Heart left ventricle (tissue), 13 donors: ENCODE measurements around the gene NOC3L.

ENCODE experiments used
- POLR2A ChIP-seq, 2 donors: fragments of 450-650 bp; IDR thresholded peaks; one replicate each; pipeline ENCODE4 v1.6.1; 2017; ENCODE audit warnings: antibody characterized with exemption in 2 of 2, mild to moderate bottlenecking in 2 of 2, moderate library complexity in 2 of 2
- TF ChIP-seq, protein P1 (sequence below), 12 donors: fragments of 200-600 bp; sonication (generic) in 4 of 12; IDR thresholded peaks; one replicate each; pipeline versions ENCODE4 v1.5.0 to v1.8.0; 2018 to 2022; ENCODE audit warnings: antibody characterized with exemption in 12 of 12, mild to moderate bottlenecking in 5 of 12
- donor health status: ischemic (EF 13 %, LVEDD 7.1; RV severe dilation, severe dysfunction).
- donor health status: DM: no; HTN: yes; CAD: no.
- donor health status: DM: no; HTN: no; CAD: no.
- donor health status: ischemic (EF 25% LVEDD 6.9; RV normal size, moderate dysfunction).
- donor health status: ischemic (EF 25% LVEDD 5.7; RV mildly dilated, moderate dysfunction).
- donor health status: ischemic (EF 35%, LVEDD 5.7; RV mildly dilated, moderate dysfunction).
- donor health status: nonischemic (EF 11% LVEDD 7.7; RV severe dilation, severe dysfunction).
- donor health status: DM: yes; HTN: yes; CAD: no.
- donor health status: PGD.
- donor health status: ischemic (EF 29% LVEDD 5.4; RV normal size, mild dysfunction).
- donor health status: nonischemic (EF 23%, LVEDD 6.1; RV moderate dilation, normal function).

DNA sequence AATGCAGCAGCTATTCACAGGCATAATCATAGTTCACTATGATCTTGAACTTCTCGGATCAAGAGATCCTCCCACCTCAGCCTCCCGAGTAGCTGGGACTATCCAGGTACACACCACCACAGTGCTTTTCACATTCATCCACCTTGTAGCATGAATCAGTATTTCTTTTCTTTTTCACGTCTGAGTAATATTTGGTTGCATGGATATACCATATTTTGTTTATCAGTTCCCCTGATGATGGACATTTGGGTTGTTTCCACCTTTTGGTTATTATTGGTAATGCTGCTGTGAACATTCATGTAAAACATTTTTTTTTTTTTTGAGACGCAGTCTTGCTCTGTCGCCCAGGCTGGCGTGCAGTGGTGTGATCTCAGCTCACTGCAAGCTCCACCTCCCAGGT, 36.0 kb upstream of the NOC3L start:
- TF ChIP-seq, protein P1, sequence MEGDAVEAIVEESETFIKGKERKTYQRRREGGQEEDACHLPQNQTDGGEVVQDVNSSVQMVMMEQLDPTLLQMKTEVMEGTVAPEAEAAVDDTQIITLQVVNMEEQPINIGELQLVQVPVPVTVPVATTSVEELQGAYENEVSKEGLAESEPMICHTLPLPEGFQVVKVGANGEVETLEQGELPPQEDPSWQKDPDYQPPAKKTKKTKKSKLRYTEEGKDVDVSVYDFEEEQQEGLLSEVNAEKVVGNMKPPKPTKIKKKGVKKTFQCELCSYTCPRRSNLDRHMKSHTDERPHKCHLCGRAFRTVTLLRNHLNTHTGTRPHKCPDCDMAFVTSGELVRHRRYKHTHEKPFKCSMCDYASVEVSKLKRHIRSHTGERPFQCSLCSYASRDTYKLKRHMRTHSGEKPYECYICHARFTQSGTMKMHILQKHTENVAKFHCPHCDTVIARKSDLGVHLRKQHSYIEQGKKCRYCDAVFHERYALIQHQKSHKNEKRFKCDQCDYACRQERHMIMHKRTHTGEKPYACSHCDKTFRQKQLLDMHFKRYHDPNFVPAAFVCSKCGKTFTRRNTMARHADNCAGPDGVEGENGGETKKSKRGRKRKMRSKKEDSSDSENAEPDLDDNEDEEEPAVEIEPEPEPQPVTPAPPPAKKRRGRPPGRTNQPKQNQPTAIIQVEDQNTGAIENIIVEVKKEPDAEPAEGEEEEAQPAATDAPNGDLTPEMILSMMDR (IDR thresholded peaks at IDR 0.05): no peak
- TF ChIP-seq POLR2A (IDR thresholded peaks at IDR 0.05): no peak
